HG03039 (cell line): ENCODE data around the gene RTF2.
A peak's percentile ranks its signal among the peaks of the same experiment; 100 is the strongest.

Experiments
- ATAC-seq: cut with Tn5 transposase; IDR thresholded peaks from one replicate; pipeline ENCODE4 v1.9.1; 2021; ENCODE audit warnings: mild to moderate bottlenecking, moderate library complexity; ENCODE audit not compliant: unreplicated experiment

Gene RTF2

DNA sequence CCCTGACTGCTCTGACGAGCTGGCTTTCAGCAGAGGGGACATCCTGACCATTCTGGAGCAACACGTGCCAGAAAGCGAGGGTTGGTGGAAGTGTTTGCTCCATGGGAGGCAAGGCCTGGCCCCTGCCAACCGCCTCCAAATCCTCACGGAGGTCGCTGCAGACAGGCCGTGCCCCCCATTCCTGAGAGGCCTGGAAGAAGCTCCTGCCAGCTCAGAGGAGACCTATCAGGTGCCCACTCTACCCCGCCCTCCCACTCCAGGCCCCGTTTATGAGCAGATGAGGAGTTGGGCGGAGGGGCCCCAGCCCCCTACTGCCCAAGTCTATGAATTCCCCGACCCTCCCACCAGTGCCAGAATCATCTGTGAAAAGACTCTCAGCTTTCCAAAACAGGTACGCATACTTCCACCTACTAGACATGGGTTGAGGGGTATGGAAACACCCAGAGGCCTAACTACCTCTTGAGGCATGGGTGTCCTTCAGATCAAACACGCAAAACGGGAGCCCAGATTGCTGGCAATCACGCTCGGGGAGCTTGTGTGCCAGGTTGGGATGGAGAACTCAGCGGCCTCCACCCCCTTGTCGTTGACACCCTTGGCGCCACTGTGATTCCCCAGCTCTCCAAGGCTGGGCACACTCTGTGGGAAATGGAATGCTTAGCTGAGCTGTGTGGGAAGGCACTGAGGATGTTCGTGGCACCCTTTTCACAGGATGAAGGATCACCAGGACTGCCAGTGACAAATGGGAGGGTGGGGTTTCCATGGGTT, 31.0 kb upstream of the RTF2 start:
- no peak for ATAC-seq

DNA sequence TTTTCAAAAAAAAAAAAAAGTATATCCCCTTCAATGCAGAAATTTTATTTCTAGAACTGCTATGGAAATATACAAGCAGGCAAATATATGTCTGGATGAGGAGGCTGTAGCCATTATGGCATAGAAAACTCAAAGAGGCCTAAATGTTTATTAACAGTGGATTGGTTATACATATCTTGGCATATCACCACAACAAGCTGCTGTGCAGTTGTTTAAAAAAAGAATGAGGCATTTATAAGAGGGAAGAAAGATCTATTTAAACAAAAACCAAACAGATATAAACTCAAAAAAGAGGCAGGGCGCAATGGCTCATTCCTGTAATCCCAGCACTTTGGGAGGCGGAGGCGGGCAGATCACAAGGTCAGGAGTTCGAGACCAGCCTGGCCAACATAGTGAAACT, 30.1 kb upstream of the RTF2 start:
- no peak for ATAC-seq

DNA sequence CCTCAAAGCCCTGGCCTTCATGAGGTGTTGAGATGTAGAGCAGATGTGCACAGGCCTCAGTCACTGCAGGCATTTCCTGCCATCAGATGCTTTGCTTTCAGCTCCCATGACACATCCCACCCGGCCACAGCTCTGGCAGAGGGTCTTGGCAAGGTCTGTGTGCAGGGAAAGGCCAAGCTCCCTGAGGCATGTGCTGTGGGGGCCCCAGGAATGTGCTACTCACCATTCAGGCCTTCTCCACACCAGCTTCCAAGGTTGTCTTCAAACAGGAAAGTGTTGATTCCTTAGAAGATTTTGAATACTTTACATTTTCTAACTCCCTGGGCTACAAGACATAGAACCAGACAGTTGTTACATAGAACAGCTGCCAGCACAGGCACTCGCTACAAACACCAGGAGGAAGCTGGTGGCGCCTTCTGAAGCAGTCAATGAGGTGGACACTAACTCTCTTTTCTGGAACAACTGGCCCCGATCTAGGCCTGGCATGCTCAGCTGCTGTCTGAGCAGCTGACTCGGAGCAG, 28.6 kb upstream of the RTF2 start:
- no peak for ATAC-seq

DNA sequence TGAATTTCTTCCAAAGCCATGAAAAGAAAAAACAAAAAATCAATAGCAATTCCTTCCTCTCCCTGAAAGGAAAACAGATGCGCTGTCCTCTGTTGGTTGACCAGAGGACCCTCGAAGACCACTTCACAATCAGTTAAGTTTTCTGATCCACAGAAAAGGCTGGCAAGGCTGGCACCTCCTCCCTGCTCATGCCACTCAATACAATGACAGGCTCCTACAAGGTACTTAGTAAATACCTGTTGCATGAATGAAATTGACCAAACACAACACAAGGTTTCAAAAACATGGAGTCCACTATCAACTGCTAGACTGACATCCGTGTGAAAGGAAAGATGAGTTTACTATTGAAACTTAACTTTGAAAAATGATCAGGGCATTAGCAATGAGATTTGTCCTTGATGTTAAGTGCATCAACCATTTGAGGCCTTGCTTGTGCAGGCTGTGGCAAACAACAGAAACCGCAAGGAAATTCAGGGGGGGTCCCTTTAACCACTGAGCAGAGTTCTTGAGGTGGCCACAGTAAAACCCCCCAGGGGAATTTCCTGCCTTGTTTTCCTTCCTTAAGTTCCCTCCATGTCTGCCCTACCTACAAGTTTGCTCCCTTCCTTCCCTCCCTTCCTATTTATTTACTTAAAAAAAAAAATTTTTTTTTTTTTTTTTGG, 27.9 kb upstream of the RTF2 start:
- peak; percentile 72 for ATAC-seq

DNA sequence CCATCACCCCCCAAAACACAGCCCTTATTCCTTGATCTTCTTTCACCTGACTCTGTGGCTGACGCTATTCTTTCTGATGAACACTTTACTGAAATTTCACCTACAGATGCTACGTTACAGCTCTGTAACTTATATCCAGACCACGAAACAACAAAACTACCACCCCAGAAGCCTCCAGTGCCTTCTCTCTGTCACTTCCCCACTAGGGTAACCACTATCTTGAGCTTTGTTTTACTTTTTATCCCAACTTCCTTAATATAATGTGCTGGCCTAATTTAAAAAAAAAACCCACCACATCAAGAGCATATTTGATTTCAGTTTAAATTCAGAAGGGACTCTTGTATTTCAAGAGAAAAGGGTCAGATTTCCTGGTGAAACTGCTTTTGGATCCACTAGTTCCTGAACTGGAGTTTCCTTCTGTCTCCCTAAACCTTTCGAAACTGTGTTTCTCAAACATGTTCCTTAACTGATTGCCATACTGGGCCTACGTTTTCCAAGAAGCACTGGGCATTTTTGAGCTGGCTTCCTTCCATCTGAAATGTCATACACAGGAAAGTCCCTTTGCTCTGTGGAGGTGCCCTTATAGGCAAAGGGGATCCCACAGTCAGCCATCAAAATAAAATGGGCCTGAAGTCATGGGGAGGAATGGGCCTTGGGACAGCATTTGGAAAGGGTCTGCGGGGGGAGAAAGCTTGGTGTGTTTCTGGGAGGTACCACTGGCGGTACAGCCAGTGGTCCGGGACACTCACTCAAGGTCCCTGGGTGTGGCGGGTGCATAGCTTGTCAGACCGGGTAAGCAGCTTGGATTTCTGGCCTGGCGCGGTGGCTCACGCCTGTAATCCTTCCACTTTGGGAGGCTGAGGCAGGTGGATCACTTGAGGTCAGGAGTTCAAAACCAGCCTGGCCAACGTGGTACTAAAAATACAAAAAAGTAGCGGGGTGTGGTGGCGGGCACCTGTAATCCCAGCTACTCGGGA, 25.8 kb upstream of the RTF2 start:
- ATAC-seq, result no peak

DNA sequence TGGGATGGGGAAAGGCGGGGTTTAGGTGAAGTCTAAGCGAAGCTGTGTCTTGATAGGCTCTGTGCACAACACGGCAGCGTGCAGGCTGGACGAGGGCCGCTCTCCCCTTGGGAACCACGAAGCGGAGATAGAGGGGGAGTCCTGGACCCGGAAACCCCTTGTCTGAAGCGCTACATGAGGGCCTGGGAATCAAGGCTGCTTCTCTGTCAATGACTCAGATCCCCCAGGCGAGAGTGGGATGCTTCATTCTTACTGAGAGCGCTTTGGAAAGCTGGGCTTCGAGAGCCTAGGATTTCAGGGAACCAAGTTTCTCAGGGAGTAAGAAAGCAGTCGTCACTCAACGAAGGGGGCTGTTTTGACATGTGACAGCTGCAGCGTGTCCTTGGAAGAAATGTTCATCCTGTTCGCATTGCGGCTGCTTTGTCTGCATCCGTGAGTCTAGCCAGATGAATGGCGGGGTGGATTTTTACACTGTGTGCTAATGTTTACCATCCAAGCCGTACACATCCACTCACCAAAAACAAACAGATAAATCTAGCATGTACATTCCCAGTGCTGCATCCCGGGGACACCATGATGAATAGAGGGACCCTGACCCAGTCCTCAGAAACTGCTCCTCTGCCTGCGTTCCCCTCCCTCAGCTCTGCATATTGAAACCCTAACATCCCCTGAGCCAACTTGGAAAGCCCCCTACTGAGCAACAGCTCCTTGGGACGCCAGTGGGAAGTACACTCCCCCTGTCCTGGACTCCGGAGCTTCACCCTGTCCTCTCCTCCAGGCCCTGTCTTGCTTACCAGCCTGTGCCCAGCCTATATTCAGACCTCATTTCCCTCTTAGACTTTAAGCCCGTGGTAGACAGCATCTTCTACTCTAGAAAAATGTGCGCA, 24.5 kb upstream of the RTF2 start:
- ATAC-seq, result no peak

DNA sequence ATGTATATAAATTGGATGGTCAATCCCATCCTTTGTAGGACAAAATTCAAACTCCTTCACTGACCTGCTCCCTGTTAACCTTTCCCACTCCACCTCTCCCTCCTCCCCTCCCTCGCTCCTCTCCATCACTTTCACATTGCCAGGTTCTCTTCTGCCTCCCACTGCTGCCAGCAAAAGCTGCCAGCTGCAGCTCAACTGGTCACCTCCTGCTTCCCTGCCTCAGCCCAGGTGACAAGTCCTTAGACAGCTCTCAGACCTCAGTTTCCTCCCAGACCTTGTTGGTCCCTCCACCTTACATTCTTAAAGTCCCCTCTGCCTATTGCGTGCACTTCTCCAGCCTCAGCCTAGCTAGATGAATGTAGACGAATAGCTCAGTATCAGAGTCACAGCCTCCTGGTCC, 23.3 kb upstream of the RTF2 start:
- no peak for ATAC-seq

DNA sequence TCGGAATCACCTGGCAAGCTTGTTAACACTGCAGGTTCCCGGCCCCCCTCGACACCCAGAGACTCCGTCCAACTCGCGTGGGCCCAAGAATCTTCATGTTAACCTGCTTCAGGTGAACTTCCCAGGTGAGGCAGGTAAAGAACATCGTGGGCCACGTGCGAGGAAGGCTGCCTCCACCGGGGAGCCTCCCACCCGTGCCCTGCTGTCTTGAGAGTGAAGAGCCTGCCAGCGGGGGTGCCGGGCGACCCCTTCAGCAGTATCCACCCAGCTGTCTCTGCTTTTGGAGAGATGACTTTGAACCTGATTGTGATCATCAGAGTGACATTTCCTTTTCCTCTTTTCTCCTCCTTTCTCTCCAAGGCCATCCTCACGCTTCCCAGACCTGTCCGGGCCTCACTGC, 22.9 kb upstream of the RTF2 start:
- ATAC-seq, result no peak

DNA sequence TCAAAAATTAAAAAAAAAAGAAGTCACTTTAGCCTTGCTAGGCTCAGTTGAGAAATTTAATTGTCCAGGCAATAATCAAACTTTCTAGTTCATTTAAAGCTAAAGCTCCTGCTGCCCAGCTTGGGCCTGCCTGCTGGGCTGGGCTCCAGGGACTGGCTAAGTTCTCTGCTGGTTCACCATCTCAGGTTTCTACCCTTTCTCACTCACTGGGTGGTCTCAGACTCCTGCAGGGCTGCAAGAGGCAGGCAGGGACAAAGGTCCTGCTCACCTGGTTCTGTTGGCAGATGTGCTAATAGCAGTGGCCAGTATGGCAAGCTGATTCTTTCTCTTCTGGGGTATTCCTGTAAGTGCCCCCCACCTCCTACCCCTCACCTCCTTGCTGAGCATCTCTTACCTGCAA, 21.2 kb upstream of the RTF2 start:
- ATAC-seq, result no peak

DNA sequence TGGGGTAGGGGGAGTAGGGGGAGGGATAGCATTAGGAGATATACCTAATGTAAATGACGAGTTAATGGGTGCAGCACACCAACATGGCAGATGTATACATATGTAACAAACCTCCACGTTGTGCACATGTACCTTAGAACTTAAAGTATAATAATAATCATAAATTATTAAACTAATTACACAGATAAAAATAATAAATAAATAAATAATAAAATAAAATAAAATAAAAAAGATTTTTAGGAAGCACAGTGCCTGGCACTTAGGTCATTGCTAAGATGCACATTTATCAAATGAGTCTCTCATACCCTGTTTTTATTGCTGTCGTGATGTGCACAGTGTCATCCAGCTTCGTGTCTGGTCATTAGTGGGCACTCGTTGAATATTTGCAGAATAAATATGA, 19.0 kb upstream of the RTF2 start:
- no peak for ATAC-seq

DNA sequence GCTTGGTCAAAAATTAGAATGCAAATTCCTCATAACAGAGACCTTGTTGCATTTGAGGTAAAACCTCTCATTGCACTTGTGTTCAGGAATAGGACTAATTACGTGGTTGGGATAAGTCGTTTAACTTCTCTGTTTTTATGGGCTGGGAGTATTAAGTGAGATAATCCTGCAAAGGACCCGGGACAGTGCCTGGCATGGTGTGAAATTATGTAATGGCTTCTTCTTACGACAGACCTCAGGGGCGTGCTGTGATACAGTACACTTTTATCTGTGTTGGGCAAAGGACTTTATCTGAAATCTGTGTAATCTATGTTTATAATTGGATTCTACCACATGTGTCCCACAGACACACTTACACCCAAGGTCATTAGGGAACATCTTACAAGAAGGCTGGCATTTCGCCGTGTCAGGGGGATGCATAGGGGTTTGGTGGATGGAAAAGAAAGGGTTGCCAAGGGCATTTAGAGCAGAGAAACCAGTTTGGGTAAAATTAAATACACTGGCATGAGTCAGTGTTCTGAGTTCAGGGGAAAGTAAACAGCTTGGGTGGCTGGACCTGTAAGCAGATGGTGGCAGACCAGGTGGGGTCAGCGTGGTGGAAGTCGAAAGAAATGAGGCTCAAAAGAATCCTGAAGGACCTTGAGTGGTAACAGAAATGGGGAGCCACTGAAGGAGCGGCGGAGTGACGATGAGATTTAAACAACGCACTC, 17.2 kb upstream of the RTF2 start:
- ATAC-seq, result no peak

DNA sequence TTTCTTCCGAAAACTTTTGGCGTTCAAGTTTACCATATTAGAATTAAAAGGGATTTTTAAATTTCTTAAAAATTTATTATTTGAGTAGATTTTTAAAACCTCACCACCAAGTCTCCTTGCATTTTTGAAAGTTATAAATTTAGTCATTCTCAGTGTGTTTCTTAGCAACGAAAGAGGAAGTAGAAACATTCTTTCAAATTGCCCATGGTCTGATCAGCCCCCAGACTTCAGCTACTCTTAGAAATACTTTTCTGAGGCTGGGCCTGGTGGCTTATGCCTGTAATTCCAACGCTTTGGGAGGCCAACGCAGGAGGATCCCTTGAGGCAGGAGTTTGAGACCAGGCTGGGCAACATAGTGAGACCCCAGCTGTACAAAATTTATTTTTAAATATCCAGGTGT, 15.1 kb upstream of the RTF2 start:
- ATAC-seq, result peak; percentile 65

DNA sequence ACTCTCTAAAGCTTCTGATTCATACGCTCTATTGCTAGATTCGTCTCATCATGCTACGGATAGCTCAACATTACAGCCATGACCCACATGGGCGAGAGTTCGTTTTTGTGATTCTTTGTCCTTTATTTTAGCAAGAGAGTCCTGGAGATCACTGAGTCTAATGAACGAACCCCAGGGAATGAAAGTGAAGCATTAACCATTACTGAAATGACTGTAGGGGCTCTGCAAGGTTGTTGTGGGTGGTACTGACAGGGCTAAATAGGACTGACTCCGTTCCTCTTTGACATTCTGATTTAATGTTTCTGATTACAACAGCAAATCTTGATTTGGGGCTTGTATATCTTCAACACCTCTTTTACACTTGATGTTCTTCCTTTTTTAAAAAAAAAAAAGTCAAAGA, 13.7 kb upstream of the RTF2 start:
- peak; percentile 87 for ATAC-seq

DNA sequence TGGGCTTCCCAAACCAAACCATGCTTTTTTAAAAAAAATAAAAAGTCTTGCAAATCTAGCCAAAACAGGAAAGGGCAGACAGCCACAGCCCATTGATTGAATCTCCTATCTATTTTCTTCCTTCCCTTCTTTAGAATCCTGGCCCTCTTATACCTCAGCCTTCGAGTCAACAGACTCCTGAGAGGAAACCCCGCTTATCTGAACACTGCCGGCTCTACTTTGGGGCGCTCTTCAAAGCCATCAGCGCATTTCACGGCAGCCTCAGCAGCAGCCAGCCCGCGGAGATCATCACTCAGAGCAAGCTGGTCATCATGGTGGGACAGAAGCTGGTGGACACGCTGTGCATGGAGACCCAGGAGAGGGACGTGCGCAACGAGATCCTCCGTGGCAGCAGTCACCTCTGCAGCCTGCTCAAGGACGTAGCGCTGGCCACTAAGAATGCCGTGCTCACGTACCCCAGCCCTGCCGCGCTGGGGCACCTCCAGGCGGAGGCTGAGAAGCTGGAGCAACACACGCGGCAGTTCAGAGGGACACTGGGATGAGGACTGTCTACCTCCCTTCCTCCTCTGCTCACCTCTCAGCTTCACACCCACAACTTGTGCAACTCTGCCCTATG, 10.1 kb upstream of the RTF2 start:
- ATAC-seq, result no peak

DNA sequence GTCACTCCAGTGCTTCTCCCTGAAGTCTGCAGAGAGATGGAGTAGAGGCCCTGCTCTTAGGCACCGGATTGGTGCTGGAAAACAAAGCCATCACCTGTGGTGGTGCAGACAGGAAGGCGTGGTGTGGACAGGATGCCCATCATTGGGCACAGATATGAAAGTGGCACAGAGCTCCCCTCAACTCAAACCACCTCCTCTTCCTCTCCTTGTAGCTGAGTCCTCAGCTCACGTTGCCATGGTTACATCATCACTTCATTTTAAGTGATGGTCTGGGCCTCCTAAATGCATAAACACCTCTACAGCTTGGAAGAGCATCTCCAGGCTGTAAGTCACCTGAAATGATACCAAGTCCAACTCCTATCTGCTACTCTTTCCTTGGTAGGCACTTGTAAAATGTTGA, 8.0 kb upstream of the RTF2 start:
- no peak for ATAC-seq

DNA sequence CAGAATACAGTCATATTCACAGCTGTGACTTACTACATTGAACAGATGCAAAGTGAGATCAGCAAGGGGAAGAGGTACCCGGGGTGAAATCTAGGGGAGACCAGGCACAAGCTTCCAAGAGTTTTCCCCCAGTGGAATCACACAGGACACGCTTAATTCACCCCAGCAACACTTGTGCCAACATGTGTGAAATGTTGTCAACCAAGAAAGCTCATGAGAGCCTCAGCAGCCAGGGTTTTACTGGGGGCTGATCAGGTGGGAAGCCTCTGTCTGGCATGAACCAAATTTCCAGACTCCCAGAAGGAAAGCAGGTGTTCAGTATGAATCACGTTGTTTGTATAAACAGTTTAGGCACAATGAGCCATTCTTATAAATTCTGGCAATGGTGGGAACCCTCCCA, 6.9 kb upstream of the RTF2 start:
- no peak for ATAC-seq

DNA sequence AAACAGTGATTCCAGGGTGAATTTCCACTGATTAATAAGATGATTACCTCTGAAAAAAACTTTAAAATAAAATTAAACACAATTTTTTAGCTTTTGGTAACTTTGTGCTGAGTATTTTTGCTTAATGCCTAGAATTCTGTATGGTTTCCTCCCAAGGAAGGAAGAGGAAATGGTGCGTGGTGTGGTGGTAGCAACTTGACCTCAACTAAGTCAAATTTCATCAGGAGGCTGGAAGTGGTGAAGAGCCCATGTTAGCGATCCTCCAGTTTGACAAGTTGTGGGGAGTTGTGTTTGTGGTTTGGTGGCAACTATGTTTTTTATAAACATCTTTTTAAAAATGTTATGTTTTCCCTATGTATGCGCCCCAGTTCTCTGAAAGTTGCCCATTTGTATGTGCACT, 5.0 kb upstream of the RTF2 start:
- ATAC-seq, result no peak

DNA sequence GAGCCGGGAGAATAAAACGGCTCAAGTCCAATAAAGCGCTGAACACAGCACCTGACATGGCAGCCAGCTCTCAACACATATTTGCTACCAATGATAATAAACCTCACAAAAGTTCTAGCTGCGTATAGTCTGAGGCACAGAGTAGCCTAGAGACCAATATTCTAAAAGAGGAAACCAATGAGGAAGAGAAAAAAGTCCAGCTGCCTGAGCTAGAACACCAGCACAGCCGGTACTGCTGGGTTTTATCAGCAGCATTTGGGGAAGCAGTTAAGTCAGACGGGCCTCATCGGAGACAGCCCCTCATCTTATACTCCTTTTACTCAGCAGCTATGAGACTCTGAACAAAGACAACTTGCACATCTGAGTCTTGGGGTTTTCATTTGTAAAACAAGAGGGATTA, 2.4 kb upstream of the RTF2 start:
- ATAC-seq, result no peak

DNA sequence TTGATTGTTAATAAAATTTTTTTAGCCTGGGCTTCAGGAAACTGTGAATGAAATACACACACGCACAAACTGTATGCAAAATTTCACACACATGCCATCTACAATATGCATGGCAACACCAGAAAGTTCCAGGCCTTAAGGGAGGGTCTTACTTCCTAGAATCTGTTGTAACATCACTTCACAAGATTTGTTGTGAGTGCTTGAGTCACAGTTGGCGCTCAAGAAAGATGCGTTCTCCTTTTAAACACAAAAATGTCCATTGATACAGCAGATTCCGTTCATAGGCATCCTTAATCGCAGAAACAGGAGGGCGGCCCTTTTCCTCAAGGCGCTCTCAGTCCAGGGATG, 485 bp upstream of the RTF2 start:
- ATAC-seq, result no peak

DNA sequence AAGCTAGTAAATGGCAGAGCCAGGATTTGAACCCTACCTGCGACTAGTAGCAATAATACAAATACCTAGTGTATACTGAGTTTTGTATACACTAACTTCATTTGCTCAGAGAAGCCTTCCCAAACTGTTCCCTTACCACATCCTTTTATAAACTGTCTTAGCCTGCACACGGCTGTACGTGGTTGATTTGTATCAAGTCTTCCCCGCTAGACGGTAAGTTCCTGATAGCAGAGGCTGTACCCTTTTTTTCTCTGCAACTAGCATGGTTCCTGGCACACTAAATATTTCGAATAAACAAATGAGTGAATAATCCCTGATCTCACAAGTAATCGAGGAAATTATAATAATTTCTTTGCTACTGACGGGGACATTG, 636 bp downstream of the RTF2 start:
- ATAC-seq, result no peak
